Ovary (tissue), 3 donors: ENCODE measurements around the gene SPATA19.

ENCODE experiments used
- CTCF ChIP-seq, 3 donors: fragments of 450-650 bp in 2 of 3; fragments of 200-600 bp in 1 of 3; IDR thresholded peaks; one replicate each; pipeline versions ENCODE4 v1.5.1 to v1.8.0; 2016 to 2022; ENCODE audit warnings: antibody characterized with exemption in 3 of 3, mild to moderate bottlenecking in 1 of 3
- EP300 ChIP-seq: sonication (generic); formaldehyde crosslinking; IDR thresholded peaks from one replicate; pipeline ENCODE4 v1.6.1; 2017; ENCODE audit warnings: antibody characterized with exemption
- POLR2A ChIP-seq: fragments of 450-650 bp; IDR thresholded peaks from one replicate; pipeline ENCODE4 v1.6.1; 2017; ENCODE audit warnings: antibody characterized with exemption, mild to moderate bottlenecking, moderate library complexity
- donor health status: DM: no; HTN: no; CAD: no.

GRCh38 chr11:133795088-133795487, 50.2 kb downstream of the SPATA19 start:
- TF ChIP-seq CTCF (IDR thresholded peaks at IDR 0.05) = no peak
- no peak for TF ChIP-seq EP300
- TF ChIP-seq POLR2A = no peak
